Common myeloid progenitor, CD34-positive (primary cell): ENCODE results near the gene SYPL1.

Experiments used
- CTCF ChIA-PET: fragments of 350-600 bp; sonication (Branson Sonifier 250); formaldehyde crosslinking; loops from one replicate; lab custom pipeline; 2021; ENCODE audit warnings: antibody characterized with exemption; lab: Charles Lee
- POLR2A ChIA-PET: fragments of 350-600 bp; sonication (Branson Sonifier 250); formaldehyde crosslinking; loops from one replicate; lab custom pipeline; 2021; ENCODE audit warnings: antibody characterized with exemption; lab: Charles Lee
- DNase-seq, 3 donors: peaks; one replicate each; pipeline versions ENCODE4 v3.0.0 to v3.0.0-alpha.2; 2013
- H3K27ac ChIP-seq, 2 experiments: 1 replicate in 1 of 2; 2 replicates in 1 of 2; pipeline ENCODE4 v1.7.0; 2013; ENCODE audit warnings: inconsistent platforms in 2 of 2, low read length in 2 of 2, mild to moderate bottlenecking in 2 of 2, low read depth in 1 of 2, moderate library complexity in 1 of 2; ENCODE audit not compliant: severe bottlenecking in 2 of 2, insufficient read depth in 1 of 2, poor library complexity in 1 of 2
- H3K27me3 ChIP-seq, 5 experiments: replicated peaks in 2 of 5; 1 replicate in 3 of 5; 2 replicates in 2 of 5; pipeline versions ENCODE4 v1.6.1 to v1.7.0; 2013; ENCODE audit warnings: low read length in 4 of 5, mild to moderate bottlenecking in 2 of 5, moderate library complexity in 2 of 5, inconsistent platforms in 1 of 5; ENCODE audit not compliant: insufficient read depth in 5 of 5, control insufficient read depth in 4 of 5
- H3K36me3 ChIP-seq, 4 experiments: 1 replicate in 2 of 4; 2 replicates in 2 of 4; pipeline versions ENCODE4 v1.6.1 to v1.7.0; 2013; ENCODE audit warnings: low read length in 3 of 4, control low read depth in 1 of 4, mild to moderate bottlenecking in 1 of 4; ENCODE audit not compliant: control insufficient read depth in 4 of 4, insufficient read depth in 4 of 4
- H3K4me1 ChIP-seq, 4 experiments: 1 replicate in 3 of 4; 2 replicates in 1 of 4; pipeline versions ENCODE4 v1.6.1 to v1.7.1; 2013; ENCODE audit warnings: low read length in 3 of 4, mild to moderate bottlenecking in 3 of 4, control low read depth in 1 of 4, inconsistent platforms in 1 of 4, moderate library complexity in 1 of 4; ENCODE audit not compliant: control insufficient read depth in 4 of 4, insufficient read depth in 4 of 4; ENCODE audit errors: control extremely low read depth in 1 of 4
- H3K4me3 ChIP-seq, 7 experiments: 1 replicate in 4 of 7; 2 replicates in 3 of 7; pipeline versions ENCODE4 v1.5.1 to v1.7.0; 2013; ENCODE audit warnings: mild to moderate bottlenecking in 7 of 7, low read length in 6 of 7, moderate library complexity in 6 of 7, inconsistent platforms in 2 of 7, low read depth in 2 of 7, control low read depth in 1 of 7; ENCODE audit not compliant: insufficient read depth in 4 of 7, control insufficient read depth in 1 of 7; ENCODE audit errors: extremely low read depth in 1 of 7
- H3K9me3 ChIP-seq, 5 experiments: 1 replicate in 4 of 5; 2 replicates in 1 of 5; pipeline versions ENCODE4 v1.6.1 to v1.7.1; 2013; ENCODE audit warnings: low read length in 4 of 5, mild to moderate bottlenecking in 2 of 5, inconsistent platforms in 1 of 5, low read depth in 1 of 5, moderate library complexity in 1 of 5; ENCODE audit not compliant: control insufficient read depth in 4 of 5, insufficient read depth in 2 of 5; ENCODE audit errors: control extremely low read depth in 1 of 5
- WGBS: methylation state at CpG from one replicate; pipeline ENCODE4 v1.1.5; 2013; ENCODE audit not compliant: insufficient coverage; 5-methylcytosine and 5-hydroxymethylcytosine counted together

The SYPL1 gene

DNA sequence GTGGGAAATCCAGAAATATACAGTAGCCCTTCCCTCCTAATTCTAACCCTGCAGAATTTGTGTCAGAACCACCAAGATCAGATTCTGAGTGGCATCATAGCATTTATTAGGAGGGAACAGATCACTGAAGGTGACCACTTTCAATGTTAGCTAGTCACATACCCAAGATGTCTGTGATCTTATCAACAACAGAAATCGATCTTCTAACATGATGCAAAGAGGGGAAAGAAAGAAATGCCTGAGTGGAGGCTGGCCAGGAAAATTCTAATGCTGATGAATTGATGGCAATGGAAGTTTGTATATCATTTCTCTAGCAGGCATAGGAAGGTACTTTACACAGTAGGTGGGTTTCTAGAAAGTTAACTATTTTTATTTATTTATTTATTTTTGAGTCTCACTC lies 10.6 kb upstream of the SYPL1 start:
- no peaks in the 10 kb centered on the region for H3K27me3 ChIP-seq
- 78% methylated on average over 1 of the region's 1 CpG for WGBS
- CTCF ChIA-PET = no interaction called here
- H3K4me1 ChIP-seq = peaks cover 3 to 41% (median 22%) of the 10 kb centered on the region in 4 experiments
- DNase-seq = no peak
- H3K27ac ChIP-seq = no peak overlapping the region
- POLR2A ChIA-PET = no interaction called here
- H3K4me3 ChIP-seq = no peak overlapping the region
- H3K36me3 ChIP-seq = no peaks in the 10 kb centered on the region
- no peaks in the 10 kb centered on the region for H3K9me3 ChIP-seq

DNA sequence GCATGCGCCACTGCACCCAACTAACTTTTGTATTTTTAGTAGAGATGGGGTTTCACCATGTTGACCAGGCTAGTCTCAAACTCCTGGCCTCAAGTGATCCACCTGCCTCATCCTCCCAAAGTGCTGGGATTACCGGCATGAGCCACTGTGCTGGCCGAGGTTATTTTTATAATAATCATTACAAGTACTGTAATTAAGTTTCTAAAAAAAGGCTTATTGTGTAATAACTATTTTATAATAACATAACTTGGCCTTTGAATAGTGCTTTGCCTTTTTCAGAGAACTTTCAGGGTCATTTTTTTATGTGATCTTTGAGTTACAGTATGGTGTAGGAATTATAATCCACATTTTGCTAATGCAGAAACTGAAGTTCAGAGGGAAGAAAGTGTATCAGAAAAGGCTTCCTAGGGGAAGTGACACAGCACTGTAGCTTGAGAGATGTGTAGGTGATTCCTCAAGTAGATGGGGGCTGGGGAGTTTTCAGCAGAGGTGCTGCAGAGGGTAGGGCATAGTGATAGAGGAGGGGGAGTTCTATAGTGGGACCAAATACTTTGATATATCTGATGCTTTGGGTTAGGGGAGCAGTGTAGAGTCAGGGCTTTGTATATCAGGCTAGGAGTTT lies 9.2 kb upstream of the SYPL1 start:
- CTCF ChIA-PET = interaction anchor here (0.8 to 2.1 kb wide), 6 partner anchors 10 to 47 kb away, joined by 3 to 8 read pairs (median 3); no protein-coding TSS in a partner anchor
- H3K27ac ChIP-seq = no peak overlapping the region
- POLR2A ChIA-PET = no interaction called here
- DNase-seq = peak in 2 of 3 donors; percentile 61 to 73
- H3K4me3 ChIP-seq = peak overlapping the region in 1 of 7 experiments; percentile 30
- H3K9me3 ChIP-seq = no peaks in the 10 kb centered on the region
- peaks cover 10 to 49% (median 26%) of the 10 kb centered on the region in 4 experiments for H3K4me1 ChIP-seq
- no CpG with 5 or more reads among the region's 3 CpGs for WGBS
- H3K27me3 ChIP-seq = no peaks in the 10 kb centered on the region
- no peaks in the 10 kb centered on the region for H3K36me3 ChIP-seq

DNA sequence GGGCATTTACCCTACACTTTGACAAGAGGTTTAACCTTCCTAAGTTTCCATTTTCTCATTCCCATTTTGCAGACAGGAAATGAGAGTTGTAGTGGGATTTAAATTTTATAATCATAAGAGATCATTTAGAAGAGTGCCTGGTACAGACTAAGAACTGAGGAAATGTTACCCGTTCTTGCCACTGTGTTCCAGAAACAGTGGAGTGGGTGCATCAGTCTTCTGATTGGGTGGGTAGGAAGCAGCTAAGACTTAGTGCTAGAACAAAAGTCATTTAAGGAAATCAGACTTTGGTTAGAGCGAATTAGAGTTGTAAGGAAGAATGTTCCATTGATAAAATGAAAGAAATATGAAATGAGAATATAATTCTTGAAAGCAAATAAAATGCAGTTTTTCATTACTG lies 8.4 kb upstream of the SYPL1 start:
- no peak for DNase-seq
- Histone ChIP-seq H3K27ac (no peak overlapping the region), H3K4me1 (peaks cover 10 to 53% (median 29%) of the 10 kb centered on the region in 4 experiments), H3K27me3 (no peaks in the 10 kb centered on the region), H3K36me3 (no peaks in the 10 kb centered on the region), H3K4me3 (no peak overlapping the region), H3K9me3 (no peaks in the 10 kb centered on the region)
- ChIA-PET CTCF (interaction anchor here (0.8 to 2.1 kb wide), 7 partner anchors 11 to 47 kb away, joined by 3 to 8 read pairs (median 3); no protein-coding TSS in a partner anchor), POLR2A (no interaction called here)
- 80% methylated on average over 1 of the region's 2 CpGs for WGBS

DNA sequence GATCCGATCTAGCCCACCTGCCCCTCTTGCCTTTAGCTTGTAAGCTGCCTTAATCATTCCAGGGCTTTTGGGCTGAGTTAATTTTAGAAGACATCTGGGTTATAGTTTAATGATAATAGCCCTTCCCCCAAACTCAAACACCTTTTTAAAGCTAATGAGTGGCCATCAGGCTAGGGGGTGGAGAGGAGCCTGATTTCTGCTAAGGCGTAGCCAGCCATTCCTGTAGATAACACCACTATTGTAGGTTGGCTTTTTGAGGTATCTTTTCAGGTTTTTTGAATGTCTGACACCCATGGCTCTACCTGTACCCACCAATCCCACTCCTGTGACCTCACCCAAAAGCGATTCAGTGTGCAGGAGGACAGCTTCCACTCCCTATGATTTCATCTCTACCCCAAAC lies 7.6 kb upstream of the SYPL1 start:
- H3K4me3 ChIP-seq = no peak overlapping the region
- H3K36me3 ChIP-seq = no peaks in the 10 kb centered on the region
- WGBS = 100% methylated on average over 1 of the region's 3 CpGs
- no peaks in the 10 kb centered on the region for H3K9me3 ChIP-seq
- peaks cover 15 to 59% (median 36%) of the 10 kb centered on the region in 4 experiments for H3K4me1 ChIP-seq
- no peaks in the 10 kb centered on the region for H3K27me3 ChIP-seq
- no peak overlapping the region for H3K27ac ChIP-seq
- DNase-seq = no peak
- ChIA-PET CTCF (interaction anchor here (0.8 to 2.1 kb wide), 4 partner anchors 16 to 58 kb away, joined by 3 to 8 read pairs (median 3); no protein-coding TSS in a partner anchor), POLR2A (no interaction called here)

DNA sequence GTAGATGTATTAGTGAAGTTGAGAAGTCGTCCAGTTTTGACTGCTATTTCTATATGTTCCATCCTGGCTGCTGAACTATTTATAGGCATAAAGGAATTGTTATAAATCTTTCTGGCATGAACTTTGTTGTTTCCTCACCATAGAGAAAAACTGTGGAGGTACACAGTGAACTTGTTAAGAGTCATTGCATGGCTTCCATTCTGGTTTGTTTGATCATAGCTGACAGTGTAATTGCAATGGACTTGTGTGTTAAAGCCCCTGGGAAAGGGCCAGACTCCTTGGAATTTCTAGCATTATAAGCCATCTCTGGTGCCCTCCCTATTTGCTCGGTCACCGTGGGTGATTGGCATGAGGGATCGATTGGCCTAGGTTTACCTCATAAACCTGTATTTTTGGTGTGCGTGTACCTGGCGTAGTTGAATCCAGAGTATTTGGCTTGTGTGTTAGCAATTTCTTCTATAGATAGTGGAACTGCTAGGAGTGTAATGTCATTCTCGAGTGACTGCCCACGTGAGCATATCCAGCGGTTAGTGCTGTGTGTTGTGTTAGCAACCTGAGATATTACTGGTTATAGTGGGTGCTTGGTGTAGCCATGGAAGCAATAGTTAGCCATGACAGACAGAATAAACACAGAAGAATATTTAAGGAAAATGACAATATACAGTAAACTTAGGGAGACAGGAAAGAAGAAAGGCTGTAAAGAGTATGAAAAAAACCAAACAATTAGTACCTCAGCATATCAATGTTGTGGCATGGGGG lies 5.9 kb upstream of the SYPL1 start:
- no peak for DNase-seq
- ChIA-PET POLR2A (no interaction called here), CTCF (interaction anchor here (2.0 kb wide), 1 partner anchor 8 kb away, joined by 9 read pairs; no protein-coding TSS in a partner anchor)
- no peaks in the 10 kb centered on the region for H3K36me3 ChIP-seq
- no peak overlapping the region for H3K27ac ChIP-seq
- no peak overlapping the region for H3K4me3 ChIP-seq
- WGBS = 94% methylated on average over 6 of the region's 9 CpGs
- no peaks in the 10 kb centered on the region for H3K27me3 ChIP-seq
- peaks cover 20 to 77% (median 49%) of the 10 kb centered on the region in 4 experiments for H3K4me1 ChIP-seq
- H3K9me3 ChIP-seq = no peaks in the 10 kb centered on the region

DNA sequence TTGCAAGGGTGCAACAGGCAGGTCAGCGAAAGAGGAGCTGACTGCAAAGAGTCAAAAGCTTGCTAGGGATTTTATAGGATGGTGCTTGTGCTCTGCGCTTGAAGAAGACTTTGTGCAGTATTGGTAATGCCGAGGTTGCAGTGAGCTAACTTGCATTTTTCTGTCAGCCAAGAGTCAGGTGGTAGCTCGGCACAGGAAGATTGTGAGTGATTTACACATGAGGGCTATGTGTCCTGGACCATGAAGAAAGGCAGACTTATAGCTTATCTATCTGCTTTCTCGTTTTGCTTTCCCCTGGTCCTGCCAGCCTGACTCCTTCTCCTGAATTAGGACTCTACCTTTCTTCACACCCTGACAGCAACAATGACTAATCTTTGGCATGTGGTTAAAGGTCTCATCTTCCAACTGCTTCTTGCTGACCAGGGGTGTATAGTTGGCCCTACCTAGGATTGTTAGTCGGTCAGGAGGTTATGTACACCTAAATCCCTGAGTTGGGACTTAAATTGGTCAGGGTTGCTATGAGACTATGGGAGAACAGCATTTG lies 4.1 kb upstream of the SYPL1 start:
- 53% methylated on average over 3 of the region's 6 CpGs for WGBS
- Histone ChIP-seq H3K9me3 (no peaks in the 10 kb centered on the region), H3K27me3 (no peaks in the 10 kb centered on the region), H3K27ac (no peak overlapping the region), H3K4me3 (no peak overlapping the region), H3K4me1 (peaks cover 22 to 67% (median 46%) of the 10 kb centered on the region in 4 experiments), H3K36me3 (no peaks in the 10 kb centered on the region)
- ChIA-PET CTCF (interaction anchor here (0.9 to 2.0 kb wide), 6 partner anchors 9 to 55 kb away, joined by 3 to 9 read pairs (median 4); no protein-coding TSS in a partner anchor), POLR2A (interaction anchor here (1.2 kb wide), 1 partner anchor 45 kb away, joined by 4 read pairs; no protein-coding TSS in a partner anchor)
- peak in 1 of 3 donors; percentile 23 for DNase-seq
